Stimulated activated CD4-positive, alpha-beta T cell treated with anti-CD3 and anti-CD28 coated beads, Interleukin-4, amount 100 ng/mL, for 48 hours (primary cell): ENCODE data around the gene MARK1.

Source experiments
- DNase-seq, 2 donors: peaks; one replicate each; pipeline ENCODE4 v3.0.0-alpha.2; 2020; ENCODE audit warnings: low read depth in 2 of 2

Gene MARK1

DNA sequence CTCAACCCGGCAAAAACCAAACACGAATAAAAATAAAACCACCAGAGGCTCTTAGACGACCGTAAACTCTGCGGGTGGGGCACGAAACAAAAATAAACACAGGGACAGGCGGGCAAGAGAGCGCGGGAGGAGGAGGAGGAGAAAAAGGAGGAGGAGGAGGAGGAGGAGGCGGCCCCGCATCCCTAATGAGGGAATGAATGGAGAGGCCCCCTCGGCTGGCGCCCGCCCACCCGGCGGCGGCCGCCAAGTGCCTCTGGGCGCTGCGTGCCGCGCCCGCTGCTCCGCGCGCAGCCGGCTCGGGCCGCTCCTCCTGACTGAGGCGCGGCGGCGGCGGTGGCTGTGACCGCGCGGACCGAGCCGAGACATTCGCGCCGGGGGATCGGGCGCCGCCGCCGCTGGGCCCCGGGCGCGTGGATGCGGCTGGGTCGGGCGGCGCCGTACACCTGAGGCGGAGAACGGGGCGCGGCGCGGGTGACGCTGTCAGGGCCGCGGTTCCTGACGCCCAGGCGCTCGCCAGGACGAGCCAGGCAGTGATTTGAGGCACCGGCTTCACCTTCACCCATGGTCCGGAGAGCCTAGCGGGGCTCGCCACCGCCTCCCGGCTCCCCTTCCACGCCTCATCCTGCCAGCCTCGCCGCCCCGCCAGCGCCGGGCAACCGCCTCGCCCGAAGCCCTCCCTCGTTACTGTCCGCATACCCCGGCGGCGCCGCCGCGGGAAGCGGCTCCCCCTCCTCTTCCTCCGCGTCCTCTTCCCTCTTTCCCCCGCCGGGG lies at the start of gene MARK1:
MARK1 (plus strand) TSS at position 229 of the 771 bp plus-strand sequence. CDS start 687 bp downstream, outside the sequence.
- peak in 1 of 2 donors; percentile 6 for DNase-seq

- DNase-seq, result no peak
Measured at GRCh38 chr1:220483700-220484099, 44.2 kb upstream of the MARK1 start.

DNA sequence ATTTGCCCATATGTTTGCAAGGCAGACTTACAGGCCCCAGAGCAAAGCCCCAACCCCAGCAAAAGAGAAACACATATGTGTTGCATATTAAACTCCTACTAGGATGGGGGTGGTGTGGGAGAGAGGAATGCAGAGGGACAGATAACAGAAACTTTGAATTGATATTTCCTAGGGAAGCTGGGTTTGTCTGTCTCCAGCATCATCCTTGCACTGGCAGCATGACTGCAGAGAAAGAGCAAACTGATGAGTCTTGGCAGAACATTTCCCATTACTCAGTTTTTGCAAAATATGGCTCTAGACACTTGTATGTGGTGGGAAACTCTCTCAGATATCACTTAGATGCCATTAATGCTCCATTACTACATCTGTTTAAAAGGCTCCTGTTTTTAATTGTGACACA lies 43.8 kb upstream of the MARK1 start:
- DNase-seq, result no peak

- no peak for DNase-seq
Measured at GRCh38 chr1:220485131-220485530, 42.8 kb upstream of the MARK1 start.

- DNase-seq, result no peak
Measured at GRCh38 chr1:220485791-220486190, 42.1 kb upstream of the MARK1 start.

DNA sequence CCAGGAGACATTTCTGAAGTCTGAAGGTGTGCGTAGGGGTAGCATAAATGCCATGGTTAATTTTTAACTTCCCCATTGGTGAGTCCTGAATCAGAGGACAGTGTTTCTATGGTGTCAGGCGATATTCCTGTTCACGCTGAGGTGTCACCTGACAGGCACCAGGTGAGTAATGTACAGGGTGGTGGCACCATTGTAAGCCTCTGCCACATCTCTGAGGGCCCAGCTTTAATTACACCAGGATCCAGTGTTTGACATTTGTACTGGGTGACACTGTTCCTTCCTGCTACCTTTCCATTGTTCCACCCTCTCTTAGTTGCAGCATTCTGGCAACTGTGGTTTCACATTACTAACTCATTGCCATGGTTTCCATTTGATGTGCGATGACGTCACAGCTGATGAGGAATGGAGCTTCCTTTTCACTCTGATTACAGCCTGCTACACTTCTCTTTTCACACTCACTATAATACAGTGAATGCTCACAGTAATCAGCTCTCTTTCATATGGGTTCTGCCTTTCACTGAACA lies 40.6 kb upstream of the MARK1 start:
- DNase-seq, result peak; percentile 2 to 13

GRCh38 chr1:220491891-220492290 lies 36.0 kb upstream of the MARK1 start:
- no peak for DNase-seq

DNA sequence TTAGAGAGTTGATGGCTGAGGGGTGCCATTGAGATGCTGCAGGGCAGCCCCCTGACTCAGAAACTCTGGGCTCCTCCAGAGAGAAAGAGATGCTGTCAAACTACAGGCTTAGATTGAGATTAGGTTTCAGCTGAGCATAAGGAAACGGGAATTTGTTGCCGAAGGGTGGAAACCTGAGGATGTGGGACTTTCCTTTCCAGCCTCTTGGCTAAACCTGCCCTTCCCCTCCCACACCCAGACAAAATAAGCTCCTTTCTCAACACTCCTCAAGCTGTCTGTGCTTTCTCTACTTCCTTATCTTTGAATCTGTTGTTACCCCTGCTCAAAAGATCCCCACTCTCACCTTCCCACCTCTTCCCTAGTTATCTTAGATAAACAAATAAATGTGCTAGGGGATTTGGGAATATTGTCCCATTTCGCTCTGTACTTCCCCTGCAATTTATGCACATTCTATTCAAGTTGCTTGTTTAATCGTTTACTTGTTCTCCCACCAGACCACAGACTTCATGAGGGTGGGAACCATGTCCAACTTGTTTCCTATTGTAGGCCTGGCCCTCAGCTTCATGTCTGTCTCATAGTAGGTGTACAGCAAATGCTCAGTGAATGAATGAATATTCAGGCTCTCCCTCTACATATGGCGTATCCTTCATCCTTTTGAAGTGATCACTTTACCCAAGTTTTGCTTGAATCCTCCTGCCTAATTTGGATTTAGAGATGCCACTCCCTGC lies 30.6 kb upstream of the MARK1 start:
- DNase-seq, result no peak

GRCh38 chr1:220498188-220498587 lies 29.7 kb upstream of the MARK1 start:
- DNase-seq, result no peak

DNA sequence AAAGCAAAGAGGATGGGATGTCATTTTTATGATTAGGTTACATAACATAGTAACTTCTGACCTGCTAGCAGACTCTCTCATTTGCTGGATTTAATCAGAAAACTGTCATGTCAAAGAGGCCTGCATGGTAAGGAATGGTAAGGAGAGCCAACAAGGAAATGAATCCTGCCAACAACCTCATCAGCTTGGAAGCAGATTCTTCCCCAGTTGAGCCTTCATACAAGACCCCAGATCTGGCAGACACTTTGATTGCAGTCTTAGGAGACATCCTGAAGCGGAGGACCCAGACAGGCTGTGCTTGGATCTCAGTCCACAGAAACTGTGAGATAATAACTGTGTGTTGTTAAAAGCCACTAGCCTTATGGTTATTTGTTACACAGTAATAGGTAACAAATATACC lies 27.6 kb upstream of the MARK1 start:
- DNase-seq, result no peak

- DNase-seq, result no peak
Measured at GRCh38 chr1:220504329-220504728, 23.6 kb upstream of the MARK1 start.

- no peak for DNase-seq
Measured at GRCh38 chr1:220507085-220507484, 20.9 kb upstream of the MARK1 start.

GRCh38 chr1:220511179-220511578 lies 16.8 kb upstream of the MARK1 start:
- DNase-seq, result no peak

GRCh38 chr1:220511785-220512184 lies 16.2 kb upstream of the MARK1 start:
- no peak for DNase-seq

DNA sequence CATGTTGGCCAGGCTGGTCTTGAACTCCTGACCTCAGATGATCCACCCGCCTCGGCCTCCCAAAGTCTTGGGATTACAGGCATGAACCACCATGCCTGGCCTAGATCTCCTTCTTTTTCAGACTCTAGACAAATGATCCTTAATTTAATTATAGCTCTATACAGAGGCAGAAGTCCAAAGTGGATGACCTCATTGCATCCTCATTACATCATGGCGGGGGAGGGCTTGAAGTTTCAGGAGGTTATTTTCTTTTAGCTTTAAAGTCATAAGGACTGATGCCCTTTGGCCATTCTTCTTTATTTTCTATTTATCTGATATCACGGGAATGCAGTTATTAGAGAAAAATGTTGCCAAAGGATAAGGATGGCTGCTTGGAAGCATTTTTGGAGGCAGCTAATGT lies 14.1 kb upstream of the MARK1 start:
- no peak for DNase-seq

DNA sequence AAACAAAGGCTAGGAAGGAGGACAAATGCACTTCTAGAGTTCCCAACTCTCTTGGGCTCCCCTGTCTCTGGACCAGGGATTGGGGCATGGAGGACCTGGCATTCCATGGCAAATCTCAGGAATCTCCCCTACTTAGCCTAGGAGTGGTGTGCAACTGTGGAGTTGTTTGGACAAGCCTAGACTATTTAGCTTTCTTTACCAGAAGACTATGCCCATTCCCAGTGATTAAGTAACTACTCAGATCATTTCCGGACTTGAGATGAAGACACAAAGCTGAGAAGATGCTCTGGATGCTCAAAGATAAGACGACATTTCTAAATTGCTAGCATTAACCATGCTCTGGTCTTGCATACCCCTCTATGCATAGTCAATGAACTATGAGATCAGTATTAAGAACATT lies 13.7 kb upstream of the MARK1 start:
- no peak for DNase-seq

GRCh38 chr1:220516014-220516721 lies 11.8 kb upstream of the MARK1 start:
- no peak for DNase-seq

DNA sequence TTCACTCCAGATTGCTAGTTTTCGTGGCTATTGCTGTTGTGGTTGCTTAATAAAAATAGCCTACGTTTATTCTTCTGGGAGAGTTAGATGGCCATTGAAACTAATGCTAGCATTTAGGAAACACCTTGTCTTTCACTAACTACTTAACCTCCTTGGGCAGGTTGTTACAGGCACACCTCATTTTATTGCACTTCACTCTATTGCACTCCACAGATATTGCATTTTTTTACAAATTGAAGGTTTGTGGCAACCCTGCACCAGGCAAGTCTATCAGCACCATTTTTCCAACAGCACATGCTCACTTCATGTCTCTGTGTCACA lies 11.3 kb upstream of the MARK1 start:
- DNase-seq, result no peak

DNA sequence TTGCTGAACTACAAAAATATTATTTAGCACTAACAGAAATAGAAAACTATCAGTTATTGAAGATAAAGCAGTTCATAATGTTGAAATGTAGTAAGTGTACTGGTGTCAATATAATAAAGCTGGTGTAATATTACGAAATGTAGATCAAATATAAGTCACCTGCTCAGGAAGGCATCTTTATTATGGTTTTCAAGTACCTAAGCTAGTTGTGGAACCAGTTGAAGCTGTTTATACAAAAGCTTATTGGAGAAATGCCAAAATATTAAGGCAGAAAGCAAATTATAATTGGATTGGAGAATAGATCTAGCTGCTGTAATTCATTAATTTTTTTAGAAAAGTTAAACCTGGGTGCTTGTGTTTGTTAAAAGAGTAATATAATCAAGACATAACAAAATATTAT lies 6.2 kb upstream of the MARK1 start:
- no peak for DNase-seq

GRCh38 chr1:220526294-220526693 lies 1.6 kb upstream of the MARK1 start:
- no peak for DNase-seq

- DNase-seq, result no peak
Measured at GRCh38 chr1:220527279-220527907, 543 bp upstream of the MARK1 start.
